IPS DF 6.9 (cell line): ENCODE data around the gene PAQR4.
"Not testable (repeated sequence)": the region's sequence is repeated elsewhere in the genome, so short reads cannot be mapped to it uniquely, and the experiment has no call there.

ENCODE experiments used
- DNase-seq: peaks from one replicate; pipeline ENCODE4 v3.0.0-alpha.2; 2013; ENCODE audit warnings: low read depth, low spot score
- H3K27ac ChIP-seq: one replicate; pipeline ENCODE4 v1.5.1; 2013; ENCODE audit warnings: low read length, control low read depth
- H3K27me3 ChIP-seq: 2 replicates; pipeline ENCODE4 v1.6.1; 2013; ENCODE audit warnings: mild to moderate bottlenecking, low read length; ENCODE audit not compliant: control insufficient read depth, insufficient read depth
- H3K36me3 ChIP-seq: 2 replicates; pipeline ENCODE4 v1.6.1; 2013; ENCODE audit warnings: low read length; ENCODE audit not compliant: control insufficient read depth, insufficient read depth
- H3K4me1 ChIP-seq: 2 replicates; pipeline ENCODE4 v1.6.1; 2013; ENCODE audit warnings: low read length; ENCODE audit not compliant: control insufficient read depth, insufficient read depth
- H3K4me3 ChIP-seq: 2 replicates; pipeline ENCODE4 v1.5.1; 2013; ENCODE audit warnings: mild to moderate bottlenecking, low read length
- H3K9me3 ChIP-seq: 2 replicates; pipeline ENCODE4 v1.6.1; 2013; ENCODE audit warnings: low read length, inconsistent platforms; ENCODE audit not compliant: control insufficient read depth, insufficient read depth
- WGBS: extraction: QIAGEN DNeasy Blood & Tissue Kit; methylation state at CpG from one replicate; pipeline ENCODE4 v1.1.7; 2013; ENCODE audit warnings: mixed read lengths, missing lambda C conversion rate; ENCODE audit not compliant: insufficient read length, insufficient coverage; 5-methylcytosine and 5-hydroxymethylcytosine counted together

Gene PAQR4

GRCh38 chr16:2968738-2969544 is at the start of gene PAQR4:
Gene PAQR4 (plus strand): TSS chr16:2969348. CDS start chr16:2969675, 327 bp downstream.
- Histone ChIP-seq H3K4me1 (peaks cover 6% of the 10 kb centered on the region), H3K27me3 (no peaks in the 10 kb centered on the region; the same call in 1 of the 2 replicates), H3K4me3 (peak within 1 kb of the TSS; percentile 92), H3K27ac (no peak within 1 kb of the TSS), H3K36me3 (peaks cover 13% of the 10 kb centered on the region; the same call in 1 of the 2 replicates), H3K9me3 (no peaks in the 10 kb centered on the region)
- WGBS: no CpG with 5 or more reads among the region's 98 CpGs
- no peak for DNase-seq

DNA sequence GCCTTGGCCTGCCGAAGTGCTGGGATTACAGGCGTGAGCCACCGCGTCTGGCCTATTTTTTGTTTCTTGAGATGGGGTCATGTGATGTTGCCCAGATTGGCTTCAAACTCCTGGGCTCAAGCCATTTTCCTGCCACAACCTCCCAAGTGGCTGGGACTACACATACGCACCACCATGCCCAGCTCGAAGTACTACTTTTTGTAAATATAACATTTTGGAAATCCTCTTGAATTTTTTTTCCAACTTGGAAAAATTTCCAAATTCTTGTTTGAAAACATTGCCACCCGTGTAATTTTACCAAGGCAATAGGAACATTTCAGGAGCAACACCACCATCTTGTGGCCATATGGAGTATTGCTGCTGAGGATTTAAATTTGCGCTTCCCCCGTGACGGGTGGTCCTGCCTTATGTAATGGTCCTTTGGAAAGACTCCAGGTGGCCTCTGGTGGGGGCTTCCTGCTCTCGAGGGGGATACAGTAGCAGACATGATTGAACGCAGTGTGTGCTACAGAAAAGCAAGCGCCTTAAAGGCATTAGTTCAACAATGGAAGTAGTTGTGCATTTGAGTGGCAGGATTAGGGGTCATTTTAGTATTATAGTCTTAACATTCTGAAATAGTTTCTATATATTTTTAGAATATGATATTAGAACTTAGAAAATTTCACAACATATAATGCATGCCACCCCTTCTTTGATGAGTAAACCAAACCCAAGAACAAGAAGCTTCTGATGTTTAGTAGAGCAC is 49.5 kb upstream of the PAQR4 start:
- no peak overlapping the region for H3K27ac ChIP-seq
- no peak for DNase-seq
- H3K4me1 ChIP-seq: peaks cover 2% of the 10 kb centered on the region; the same call in 1 of the 2 replicates
- no peaks in the 10 kb centered on the region for H3K36me3 ChIP-seq
- no peaks in the 10 kb centered on the region for H3K9me3 ChIP-seq
- H3K27me3 ChIP-seq: no peaks in the 10 kb centered on the region
- H3K4me3 ChIP-seq: no peak overlapping the region
- no CpG with 5 or more reads among the region's 13 CpGs for WGBS

DNA sequence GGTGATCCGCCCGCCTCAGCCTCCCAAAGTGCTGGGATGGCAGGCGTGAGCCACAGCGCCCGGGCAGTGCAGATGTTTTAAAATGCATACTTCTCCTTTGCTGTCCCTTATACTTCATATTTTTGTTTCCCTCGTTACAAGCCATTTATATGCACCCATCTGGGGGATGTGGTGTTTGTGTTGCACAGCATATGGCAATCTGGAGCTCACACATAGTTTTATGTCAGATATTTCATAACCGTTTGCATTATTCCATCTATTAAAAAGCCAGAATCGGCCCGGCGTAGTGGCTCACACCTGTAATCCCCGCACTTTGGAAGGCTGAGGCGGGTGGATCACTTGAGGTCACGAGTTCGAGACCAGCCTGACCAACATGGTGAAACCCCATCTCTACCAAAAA is 45.7 kb upstream of the PAQR4 start:
- Histone ChIP-seq H3K4me1 (peaks cover 5% of the 10 kb centered on the region), H3K27ac (no peak overlapping the region), H3K9me3 (no peaks in the 10 kb centered on the region), H3K36me3 (no peaks in the 10 kb centered on the region), H3K27me3 (no peaks in the 10 kb centered on the region), H3K4me3 (no peak overlapping the region)
- no peak for DNase-seq
- no CpG with 5 or more reads among the region's 14 CpGs for WGBS

GRCh38 chr16:2924901-2925755 is 44.0 kb upstream of the PAQR4 start:
- H3K36me3 ChIP-seq: peaks cover 4% of the 10 kb centered on the region; the same call in 1 of the 2 replicates
- H3K27me3 ChIP-seq: no peaks in the 10 kb centered on the region
- no peak overlapping the region for H3K27ac ChIP-seq
- peak overlapping the region; percentile 15; the same call in 1 of the 2 replicates for H3K4me3 ChIP-seq
- no peaks in the 10 kb centered on the region for H3K9me3 ChIP-seq
- peaks cover 7% of the 10 kb centered on the region for H3K4me1 ChIP-seq
- no CpG with 5 or more reads among the region's 42 CpGs for WGBS
- no peak for DNase-seq

DNA sequence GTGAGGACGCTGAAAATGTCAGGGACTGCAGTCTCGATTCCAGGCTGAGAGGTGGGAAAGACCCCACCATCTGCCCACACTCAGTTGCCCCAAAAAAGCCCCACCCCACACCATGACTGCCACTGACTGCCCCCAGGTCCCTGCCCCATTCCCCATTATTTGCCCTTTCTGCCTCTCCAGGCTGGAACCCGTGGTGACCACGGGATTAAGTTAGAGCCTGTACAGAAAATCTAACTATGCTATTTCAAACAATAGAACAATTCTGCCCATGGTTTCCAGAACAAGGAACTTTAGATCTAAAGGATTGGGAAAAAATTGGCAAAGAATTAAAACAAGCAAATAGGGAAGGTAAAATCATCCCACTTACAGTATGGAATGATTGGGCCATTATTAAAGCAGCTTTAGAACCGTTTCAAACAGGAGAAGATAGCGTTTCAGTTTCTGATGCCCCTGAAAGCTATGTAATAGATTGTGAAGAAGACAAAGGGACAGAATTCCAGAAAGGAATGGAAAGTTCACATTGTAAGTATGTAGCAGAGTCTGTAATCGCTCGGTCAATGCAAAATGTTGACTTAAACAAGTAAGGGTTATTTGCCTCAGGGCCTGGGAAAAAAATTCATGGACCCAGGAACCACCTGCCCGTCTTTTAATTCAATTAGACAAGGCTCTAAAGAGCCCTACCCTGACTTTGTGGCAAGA is 43.0 kb upstream of the PAQR4 start:
- H3K27ac ChIP-seq: no peak overlapping the region
- peaks cover 4% of the 10 kb centered on the region; the same call in 1 of the 2 replicates for H3K36me3 ChIP-seq

GRCh38 chr16:2926650-2926999 is 42.5 kb upstream of the PAQR4 start:
- no peaks in the 10 kb centered on the region for H3K9me3 ChIP-seq
- no peak overlapping the region for H3K27ac ChIP-seq
- H3K4me3 ChIP-seq: no peak overlapping the region
- peaks cover 7% of the 10 kb centered on the region for H3K4me1 ChIP-seq
- DNase-seq: no peak
- no peaks in the 10 kb centered on the region for H3K27me3 ChIP-seq
- H3K36me3 ChIP-seq: peaks cover 4% of the 10 kb centered on the region; the same call in 1 of the 2 replicates
- no CpG with 5 or more reads among the region's 5 CpGs for WGBS

More for the DNA sequence above, 43.0 kb upstream of the PAQR4 start:
- no peaks in the 10 kb centered on the region for H3K27me3 ChIP-seq
- no peaks in the 10 kb centered on the region for H3K9me3 ChIP-seq
- H3K4me1 ChIP-seq: peaks cover 7% of the 10 kb centered on the region
- no CpG with 5 or more reads among the region's 9 CpGs for WGBS
- no peak for DNase-seq
- H3K4me3 ChIP-seq: no peak overlapping the region; the same call in 1 of the 2 replicates

DNA sequence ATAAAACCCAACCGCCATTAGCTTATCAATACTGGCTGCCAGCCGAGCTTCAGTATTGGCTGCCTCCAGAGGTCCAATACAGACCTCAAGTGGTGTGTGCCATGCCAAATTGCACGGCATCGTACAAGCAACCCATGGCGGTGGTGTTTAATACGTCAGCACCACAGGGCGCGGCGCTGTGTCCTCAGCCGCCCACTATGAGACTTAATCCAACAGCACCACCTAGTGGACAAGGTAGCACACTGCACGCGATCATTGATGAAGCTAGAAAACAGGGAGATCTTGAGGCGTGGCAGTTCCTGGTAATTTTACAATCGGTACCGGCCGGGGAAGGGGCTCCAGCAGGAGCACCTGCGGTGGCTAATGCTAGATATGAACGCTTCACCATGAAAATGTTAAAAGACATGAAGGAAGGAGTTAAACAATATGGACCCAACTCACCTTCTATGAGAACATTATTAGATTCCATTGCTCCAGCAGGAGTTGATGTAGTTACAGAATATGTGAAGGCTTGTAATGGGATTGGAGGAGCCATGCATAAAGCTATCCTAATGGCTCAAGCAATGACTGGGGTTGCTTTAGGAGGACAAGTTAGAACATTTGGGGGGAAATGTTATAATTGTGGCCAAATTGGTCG is 42.0 kb upstream of the PAQR4 start:
- peaks cover 7% of the 10 kb centered on the region for H3K4me1 ChIP-seq
- no CpG with 5 or more reads among the region's 19 CpGs for WGBS
- no peaks in the 10 kb centered on the region for H3K9me3 ChIP-seq
- no peak overlapping the region for H3K4me3 ChIP-seq
- H3K27ac ChIP-seq: no peak overlapping the region
- H3K27me3 ChIP-seq: no peaks in the 10 kb centered on the region
- H3K36me3 ChIP-seq: peaks cover 4% of the 10 kb centered on the region; the same call in 1 of the 2 replicates
- peak; percentile 81 for DNase-seq

- DNase-seq, H3K4me3 ChIP-seq, H3K36me3 ChIP-seq, H3K4me1 ChIP-seq, H3K9me3 ChIP-seq, H3K27ac ChIP-seq, H3K27me3 ChIP-seq: not testable (repeated sequence)
- WGBS: no CpG with 5 or more reads among the region's 4 CpGs
These were observed 41.0 kb upstream of the PAQR4 start for GRCh38 chr16:2928151-2928550.

DNA sequence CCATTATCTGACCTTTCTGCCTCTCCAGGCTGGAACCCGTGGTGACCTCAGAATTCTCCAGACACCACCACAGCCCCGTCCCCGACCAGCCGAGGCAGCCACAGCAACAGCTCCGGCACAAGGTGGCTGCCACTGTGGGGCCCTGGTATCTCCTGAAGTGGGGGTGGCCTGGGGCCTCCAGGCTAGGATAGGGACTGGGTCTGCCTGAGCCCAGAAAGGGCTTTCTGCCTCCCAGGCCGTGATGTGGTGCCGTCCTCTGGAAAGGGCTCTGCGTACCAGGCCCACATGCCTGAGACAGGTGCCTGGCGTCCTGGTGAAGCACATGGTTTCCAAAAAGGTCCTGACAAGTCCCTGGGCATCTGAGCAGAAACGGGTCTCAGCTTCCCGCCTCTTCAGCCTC is 40.4 kb upstream of the PAQR4 start:
- Histone ChIP-seq H3K4me3 (no peak overlapping the region), H3K27me3 (no peaks in the 10 kb centered on the region), H3K4me1 (peaks cover 7% of the 10 kb centered on the region), H3K27ac (no peak overlapping the region), H3K9me3 (no peaks in the 10 kb centered on the region), H3K36me3 (peaks cover 4% of the 10 kb centered on the region; the same call in 1 of the 2 replicates)
- WGBS: no CpG with 5 or more reads among the region's 11 CpGs
- no peak for DNase-seq
